22Rv1 (cell line): ENCODE results near the gene PER2.

ENCODE experiments used
- ZFX ChIP-seq: fragments of 450-650 bp; IDR thresholded peaks from 2 replicates; pipeline ENCODE4 v1.6.1; 2017; ENCODE audit warnings: antibody characterized with exemption, borderline replicate concordance
- TF ChIP-seq, protein P1 (sequence below): fragments of 450-650 bp; IDR thresholded peaks from 2 replicates; pipeline ENCODE4 v1.5.1; 2017; ENCODE audit warnings: mild to moderate bottlenecking

DNA sequence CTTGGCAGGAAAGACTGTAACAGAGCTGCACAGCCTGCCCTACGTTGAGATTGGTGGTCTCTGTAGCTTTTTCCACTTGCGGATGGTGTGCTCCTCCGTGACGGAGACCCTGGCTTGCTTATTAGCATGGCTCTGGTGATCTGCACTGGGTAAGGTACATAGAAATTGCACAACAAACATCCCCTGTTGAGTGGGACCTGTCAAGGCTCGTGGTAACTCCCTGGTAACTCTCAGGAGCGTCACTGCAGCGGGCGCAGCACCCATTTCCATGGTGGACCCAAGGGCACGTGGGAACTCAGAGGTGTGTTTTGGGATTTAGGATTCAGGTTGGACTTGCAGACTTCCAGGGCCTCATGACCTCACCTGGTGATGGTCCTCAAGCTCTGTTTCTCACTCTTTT, 33.1 kb upstream of the PER2 start:
- TF ChIP-seq, protein P1, sequence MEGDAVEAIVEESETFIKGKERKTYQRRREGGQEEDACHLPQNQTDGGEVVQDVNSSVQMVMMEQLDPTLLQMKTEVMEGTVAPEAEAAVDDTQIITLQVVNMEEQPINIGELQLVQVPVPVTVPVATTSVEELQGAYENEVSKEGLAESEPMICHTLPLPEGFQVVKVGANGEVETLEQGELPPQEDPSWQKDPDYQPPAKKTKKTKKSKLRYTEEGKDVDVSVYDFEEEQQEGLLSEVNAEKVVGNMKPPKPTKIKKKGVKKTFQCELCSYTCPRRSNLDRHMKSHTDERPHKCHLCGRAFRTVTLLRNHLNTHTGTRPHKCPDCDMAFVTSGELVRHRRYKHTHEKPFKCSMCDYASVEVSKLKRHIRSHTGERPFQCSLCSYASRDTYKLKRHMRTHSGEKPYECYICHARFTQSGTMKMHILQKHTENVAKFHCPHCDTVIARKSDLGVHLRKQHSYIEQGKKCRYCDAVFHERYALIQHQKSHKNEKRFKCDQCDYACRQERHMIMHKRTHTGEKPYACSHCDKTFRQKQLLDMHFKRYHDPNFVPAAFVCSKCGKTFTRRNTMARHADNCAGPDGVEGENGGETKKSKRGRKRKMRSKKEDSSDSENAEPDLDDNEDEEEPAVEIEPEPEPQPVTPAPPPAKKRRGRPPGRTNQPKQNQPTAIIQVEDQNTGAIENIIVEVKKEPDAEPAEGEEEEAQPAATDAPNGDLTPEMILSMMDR = no peak
- no peak for TF ChIP-seq ZFX
